K562 (cell line): ENCODE data around the gene CHD2. TPM values are rescaled to one million over a fixed set of nuclear protein-coding genes. Genes with fewer than 3 reads are reported as not detected.

Experiments used
- ATAC-seq: fragments of 200-7000 bp; cut with Tn5 transposase; 3 replicates; pipeline ENCODE4 v1.9.1; 2020; ENCODE audit warnings: moderate library complexity
- BruUV-seq: library from RNA; stranded (reverse); fragments of 400-500 nt; replicated peaks from 2 replicates; lab custom pipeline; 2021; lab: Mats Ljungman, UMichigan
- CTCF ChIA-PET: fragments of 300-600 bp; formaldehyde crosslinking; extraction: SDS; loops from one replicate; lab custom pipeline; 2021; ENCODE audit warnings: low intra/inter-chr PET ratio; lab: Yijun Ruan, JAX
- POLR2A ChIA-PET: fragments of 300-600, 350-650 bp; sonication (Branson Sonifier 250); formaldehyde crosslinking; extraction: SDS; loops from one replicate; lab custom pipeline; 2021; ENCODE audit warnings: antibody characterized with exemption, inconsistent platforms; lab: Yijun Ruan, JAX
- DNase-seq, 4 experiments: peaks; one replicate each; pipeline versions ENCODE4 v3.0.0 to v3.0.0-alpha.2; 2011 to 2018; ENCODE audit warnings: low spot score in 3 of 4, mixed read lengths in 3 of 4; ENCODE audit errors: extremely low read depth in 1 of 4
- FAIRE-seq: peaks from 2 replicates; lab custom pipeline; 2011; peaks lifted over from hg19 to GRCh38; lab: Jason Lieb, UNC
- H2AFZ ChIP-seq: 2 replicates; pipeline ENCODE4 v1.6.0; 2011; ENCODE audit warnings: low read depth, low read length, control low read depth, inconsistent platforms
- H3K27ac ChIP-seq: fragments of 200-600 bp; 3 replicates; pipeline ENCODE4 v1.8.0; 2011; ENCODE audit warnings: low read depth, mild to moderate bottlenecking, control low read depth, inconsistent platforms, low read length, moderate library complexity, mixed read lengths; ENCODE audit errors: extremely low read depth
- H3K27me3 ChIP-seq, 2 experiments: fragments of 300-600 bp in 1 of 2; 2 replicates in 1 of 2; 3 replicates in 1 of 2; pipeline versions ENCODE4 v1.6.0 to v1.8.0; 2011; ENCODE audit warnings: inconsistent platforms in 2 of 2, low read length in 2 of 2, mild to moderate bottlenecking in 1 of 2, mixed read lengths in 1 of 2, moderate library complexity in 1 of 2; ENCODE audit not compliant: control insufficient read depth in 2 of 2, insufficient read depth in 2 of 2
- H3K36me3 ChIP-seq: fragments of 300-600 bp; 3 replicates; pipeline ENCODE4 v1.8.0; 2011; ENCODE audit warnings: mild to moderate bottlenecking, low read length, inconsistent platforms; ENCODE audit not compliant: control insufficient read depth, insufficient read depth
- H3K4me1 ChIP-seq, 2 experiments: fragments of 200-600 bp in 1 of 2; replicated peaks in 1 of 2; 2 replicates in 1 of 2; 3 replicates in 1 of 2; pipeline versions ENCODE4 v1.5.1 to v1.8.0; 2011; ENCODE audit warnings: inconsistent platforms in 2 of 2, low read length in 2 of 2, mild to moderate bottlenecking in 1 of 2, mixed read lengths in 1 of 2, moderate library complexity in 1 of 2; ENCODE audit not compliant: control insufficient read depth in 2 of 2, insufficient read depth in 2 of 2
- H3K4me2 ChIP-seq: 2 replicates; pipeline ENCODE4 v1.6.1; 2011; ENCODE audit warnings: low read length, control low read depth, inconsistent platforms, mixed read lengths; ENCODE audit not compliant: insufficient read depth
- H3K4me3 ChIP-seq: fragments of 200-600 bp; sonication (generic), shearing (Covaris generic); 2 replicates; pipeline ENCODE4 v1.5.1; 2016; ENCODE audit warnings: control low read depth, inconsistent platforms
- H3K79me2 ChIP-seq: fragments of 200-600 bp; 3 replicates; pipeline ENCODE4 v1.8.0; 2011; ENCODE audit warnings: low read length, inconsistent platforms; ENCODE audit not compliant: control insufficient read depth, insufficient read depth
- H3K9ac ChIP-seq, 2 experiments: 2 replicates each; pipeline versions ENCODE4 v1.6.0 to v1.6.1; 2011; ENCODE audit warnings: low read depth in 2 of 2, low read length in 2 of 2, control low read depth in 1 of 2, inconsistent platforms in 1 of 2, mild to moderate bottlenecking in 1 of 2, mixed read lengths in 1 of 2; ENCODE audit not compliant: insufficient read depth in 1 of 2
- H3K9me1 ChIP-seq: one replicate; pipeline ENCODE4 v1.6.0; 2011; ENCODE audit warnings: inconsistent platforms, mild to moderate bottlenecking, low read length, moderate library complexity; ENCODE audit not compliant: control insufficient read depth, insufficient read depth
- H3K9me3 ChIP-seq: replicated peaks from 2 replicates; pipeline ENCODE4 v1.5.1; 2011; ENCODE audit warnings: low read depth, low read length, inconsistent platforms; ENCODE audit not compliant: control insufficient read depth, insufficient read depth
- H4K20me1 ChIP-seq: replicated peaks from 2 replicates; pipeline ENCODE4 v1.6.1; 2011; ENCODE audit warnings: low read length, inconsistent platforms, mixed read lengths; ENCODE audit not compliant: control insufficient read depth, insufficient read depth
- CHD2 ChIP-seq: IDR thresholded peaks from 2 replicates; pipeline ENCODE4 v1.6.1; 2011; ENCODE audit warnings: low read depth, low read length
- DIDO1 ChIP-seq: fragments of 450-650 bp; IDR thresholded peaks from 2 replicates; pipeline ENCODE4 v1.6.1; 2016; ENCODE audit warnings: low read depth, missing biosample characterization, missing genetic modification characterization
- ELF4 ChIP-seq: fragments of 450-650 bp; formaldehyde crosslinking; IDR thresholded peaks from 2 replicates; pipeline ENCODE4 v1.4.0; 2022; ENCODE audit warnings: missing genetic modification characterization
- HSF4 ChIP-seq: fragments of 250-450 bp; sonication (Bioruptor Pico); IDR thresholded peaks from 2 replicates; pipeline ENCODE4 v2.1.2; 2022; ENCODE audit warnings: mild to moderate bottlenecking, moderate library complexity, borderline replicate concordance
- MCM7 ChIP-seq, 2 experiments: fragments of 450-650 bp; IDR thresholded peaks; 2 replicates each; pipeline ENCODE4 v1.6.1; 2016 to 2018
- MEF2A ChIP-seq: IDR thresholded peaks from 2 replicates; pipeline ENCODE4 v1.6.1; 2011; ENCODE audit warnings: low read depth, mild to moderate bottlenecking, low read length, moderate library complexity; ENCODE audit not compliant: control insufficient read depth
- RCOR1 ChIP-seq, 2 experiments: IDR thresholded peaks; 2 replicates each; pipeline ENCODE4 v1.6.1; 2012; ENCODE audit warnings: low read depth in 2 of 2, low read length in 2 of 2, borderline replicate concordance in 1 of 2, improper control_type of control experiment in 1 of 2
- TCF3 ChIP-seq: sonication (generic); formaldehyde crosslinking; IDR thresholded peaks from 2 replicates; pipeline ENCODE4 v1.4.0; 2020; ENCODE audit warnings: mild to moderate bottlenecking, missing genetic modification reagents
- ZNF140 ChIP-seq: fragments of 250-450 bp; sonication (Bioruptor Pico); IDR thresholded peaks from 2 replicates; pipeline ENCODE4 v1.8.0; 2021; ENCODE audit warnings: moderate library complexity, mild to moderate bottlenecking, inconsistent platforms
- WGBS: fragments of 100-300 bp; shearing (Covaris generic); methylation state at CpG from one replicate; pipeline ENCODE4 v1.1.6; 2016; ENCODE audit warnings: low coverage, mixed read lengths; ENCODE audit not compliant: insufficient coverage; ENCODE audit errors: missing lambda C conversion rate; 5-methylcytosine and 5-hydroxymethylcytosine counted together
- in situ Hi-C: fragments of 300-500 bp; cut with MboI; formaldehyde crosslinking; loops from 4 replicates; pipeline ENCODE4 v1.15.0; 2018; ENCODE audit warnings: inconsistent platforms, mixed read lengths
- intact Hi-C: fragments of 100-400 bp; cut with micrococcal nuclease; formaldehyde crosslinking; loops from 2 replicates; pipeline ENCODE4 v1.14.2; 2022
- polyA plus RNA-seq, 8 experiments: library from polyadenylated mRNA; depleted of rRNA in 4 of 8; stranded (reverse) in 5 of 8; unstranded in 3 of 8; fragments of >200 nt; fragmentation: Nextera tagmentation in 2 of 8; fragmentation: Illumina TruSeq in 1 of 8; extraction: Ambion mirVana in 2 of 8; extraction: Trizol in 1 of 8; gene quantifications; 2 replicates each; pipeline versions ENCODE4 v1.2.1 to v1.2.3, GENCODE V29; 2011 to 2014; ENCODE audit warnings: inconsistent platforms in 1 of 8, missing spikeins in 1 of 8
- total RNA-seq, 7 experiments: library from RNA; depleted of rRNA in 6 of 7; stranded (reverse); fragments of >200 nt in 6 of 7; fragmentation: Illumina TruSeq in 2 of 7; extraction: Trizol in 2 of 7; gene quantifications; 2 replicates each; pipeline versions ENCODE4 v1.2.1 to v1.2.3, GENCODE V29; 2011 to 2021; ENCODE audit warnings: low replicate concordance in 1 of 7

The CHD2 gene
- total and polyA plus RNA-seq, 9 of the 15 experiments (the other 6 are each of a cell fraction or from before 2014, with no cell fraction given), result 38.9 to 70.8 (median 56.2) TPM

DNA sequence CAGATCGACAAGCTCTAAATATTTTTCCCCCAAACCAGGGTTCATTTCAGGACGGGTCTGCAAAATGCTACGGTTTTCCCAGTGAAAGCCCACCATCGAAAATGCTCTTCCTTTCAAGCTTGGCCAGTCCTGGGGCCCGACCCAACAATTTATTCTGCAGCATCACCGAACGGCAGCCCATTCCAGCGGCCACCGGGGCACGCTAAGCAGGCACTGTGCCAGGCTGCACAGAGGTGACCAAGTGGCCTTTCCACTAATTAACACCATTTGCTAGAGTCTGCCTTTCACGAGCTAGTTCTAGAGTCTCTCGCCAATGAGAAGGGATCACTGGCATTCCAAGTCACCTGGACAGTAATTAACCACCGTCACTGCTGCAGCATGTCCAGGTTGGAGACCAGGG lies 174.5 kb downstream of the CHD2 start:
- H3K27ac ChIP-seq, result no peak overlapping the region
- intact Hi-C loops, result no loop called here
- DNase-seq (no peak), ATAC-seq (no peak), FAIRE-seq (no peak)
- no peak overlapping the region for H2AFZ ChIP-seq
- H3K36me3 ChIP-seq, result no peaks in the 10 kb centered on the region
- no peak overlapping the region for H3K4me2 ChIP-seq
- no TSS peak for BruUV-seq
- no peak for TF ChIP-seq ZNF140 (CRISPR knock-in tag)
- TF ChIP-seq CHD2, result no peak
- no peak for TF ChIP-seq HSF4
- TF ChIP-seq ELF4 (CRISPR knock-in tag), result no peak
- no peak for TF ChIP-seq RCOR1 (IDR thresholded peaks at IDR 0.05; ENCODE audit: borderline replicate concordance in 1 of 2, low read depth in 2 of 2, low read length in 2 of 2)
- TF ChIP-seq DIDO1, result no peak
- TF ChIP-seq MCM7 (IDR thresholded peaks at IDR 0.05), result no peak
- TF ChIP-seq MEF2A, result no peak
- no peak for TF ChIP-seq TCF3 (CRISPR knock-in tag)
- POLR2A ChIA-PET, result no interaction called here
- H3K79me2 ChIP-seq, result no peaks in the 10 kb centered on the region
- in situ Hi-C loops, result no loop called here
- peaks cover 0 to 18% of the 10 kb centered on the region in 2 experiments; a peak in 2 of 5 replicates for H3K4me1 ChIP-seq
- H3K9me3 ChIP-seq, result no peaks in the 10 kb centered on the region
- 0% methylated on average over 13 of the region's 13 CpGs for WGBS
- H3K4me3 ChIP-seq, result no peak overlapping the region
- CTCF ChIA-PET, result no interaction called here
- peaks cover 5% of the 10 kb centered on the region; the same call in 1 of the 2 replicates for H4K20me1 ChIP-seq
- H3K9me1 ChIP-seq, result no peaks in the 10 kb centered on the region
- no peak overlapping the region for H3K9ac ChIP-seq
- H3K27me3 ChIP-seq, result peaks cover 68 to 72% of the 10 kb centered on the region in 2 experiments
